HCT116 (cell line): ENCODE measurements around the gene PSTPIP1. TPM values are rescaled to one million over a fixed set of nuclear protein-coding genes. Genes with fewer than 3 reads are reported as not detected.

Experiments used
- ATAC-seq: fragments of 200-7000 bp; cut with Tn5 transposase; 2 replicates; pipeline ENCODE4 v1.9.1; 2020; ENCODE audit warnings: mild to moderate bottlenecking, moderate library complexity
- BruUV-seq: library from RNA; stranded (reverse); fragments of 400-500 nt; replicated peaks from 2 replicates; lab custom pipeline; 2021; lab: Mats Ljungman, UMichigan
- CTCF ChIA-PET: fragments of 300-600 bp; sonication (Branson Sonifier 250); formaldehyde crosslinking; loops from one replicate; lab custom pipeline; 2021; ENCODE audit warnings: antibody characterized with exemption; lab: Charles Lee
- POLR2A ChIA-PET: fragments of 300-600, 350-600 bp; sonication (Branson Sonifier 250); formaldehyde crosslinking; loops from one replicate; lab custom pipeline; 2021; ENCODE audit warnings: antibody characterized with exemption; lab: Charles Lee
- RAD21 ChIA-PET, 2 experiments: fragments of 300-600 bp; sonication (Branson Sonifier 250); formaldehyde crosslinking; loops; one replicate each; lab custom pipeline; 2023; ENCODE audit warnings: low total read pairs in 2 of 2; ENCODE audit not compliant: uncharacterized antibody in 2 of 2, unreplicated experiment in 2 of 2, low non-redundant PET in 1 of 2; lab: Charles Lee
- DNase-seq: peaks from one replicate; pipeline ENCODE4 v3.0.0-alpha.2; 2010; ENCODE audit warnings: low read depth, low spot score
- H2AFZ ChIP-seq: fragments of 200-600 bp; shearing (Covaris generic), sonication (generic); 2 replicates; pipeline ENCODE4 v1.6.1; 2017; ENCODE audit warnings: low read depth, mixed run types, mixed read lengths, antibody characterized with exemption, low read length; ENCODE audit not compliant: poor library complexity, severe bottlenecking
- H3K27ac ChIP-seq: 2 replicates; pipeline ENCODE4 v1.5.1; 2012; ENCODE audit warnings: low read depth, low read length
- H3K27me3 ChIP-seq: fragments of 200-600 bp; sonication (generic); 2 replicates; pipeline ENCODE4 v1.6.1; 2016; ENCODE audit warnings: mixed run types, low read length, mixed read lengths; ENCODE audit not compliant: insufficient read depth
- H3K36me3 ChIP-seq, 2 experiments: fragments of 200-500 bp in 1 of 2; fragments of 200-600 bp in 1 of 2; sonication (Bioruptor generic) in 1 of 2; sonication (generic) in 1 of 2; 2 replicates each; pipeline versions ENCODE4 v1.5.1 to v1.6.1; 2014 to 2016; ENCODE audit warnings: low read length in 2 of 2, inconsistent platforms in 1 of 2, mixed read lengths in 1 of 2, mixed run types in 1 of 2; ENCODE audit not compliant: insufficient read depth in 2 of 2, control insufficient read depth in 1 of 2
- H3K4me1 ChIP-seq, 2 experiments: fragments of 200-600 bp in 1 of 2; sonication (generic) in 1 of 2; 2 replicates each; pipeline versions ENCODE4 v1.5.1 to v1.6.1; 2012 to 2017; ENCODE audit warnings: low read length in 2 of 2, inconsistent platforms in 1 of 2, mild to moderate bottlenecking in 1 of 2, mixed read lengths in 1 of 2, mixed run types in 1 of 2, moderate library complexity in 1 of 2; ENCODE audit not compliant: insufficient read depth in 2 of 2, control insufficient read depth in 1 of 2
- H3K4me2 ChIP-seq: fragments of 200-600 bp; sonication (generic); 2 replicates; pipeline ENCODE4 v1.6.1; 2017; ENCODE audit warnings: mixed run types, low read length, mixed read lengths
- H3K4me3 ChIP-seq, 2 experiments: fragments of 200-600 bp in 1 of 2; sonication (generic) in 1 of 2; replicated peaks in 1 of 2; 2 replicates each; pipeline ENCODE4 v1.5.1; 2011 to 2016; ENCODE audit warnings: low read length in 2 of 2, control low read depth in 1 of 2, low read depth in 1 of 2, mild to moderate bottlenecking in 1 of 2, mixed read lengths in 1 of 2, mixed run types in 1 of 2
- H3K79me2 ChIP-seq: fragments of 200-600 bp; sonication (generic); 2 replicates; pipeline ENCODE4 v1.6.1; 2017; ENCODE audit warnings: mild to moderate bottlenecking, mixed run types, low read length, moderate library complexity, mixed read lengths; ENCODE audit not compliant: insufficient read depth
- H3K9ac ChIP-seq: fragments of 200-600 bp; sonication (generic); 2 replicates; pipeline ENCODE4 v1.6.1; 2016; ENCODE audit warnings: low read length, mixed read lengths
- H3K9me2 ChIP-seq: fragments of 200-600 bp; sonication (generic), shearing (Covaris generic); 2 replicates; pipeline ENCODE4 v1.6.1; 2017; ENCODE audit warnings: mixed run types, mild to moderate bottlenecking, moderate library complexity; ENCODE audit not compliant: insufficient read depth
- H3K9me3 ChIP-seq, 2 experiments: fragments of 200-500 bp in 1 of 2; fragments of 200-600 bp in 1 of 2; sonication (Bioruptor generic) in 1 of 2; sonication (generic) in 1 of 2; 2 replicates each; pipeline ENCODE4 v1.6.1; 2014 to 2017; ENCODE audit warnings: low read length in 2 of 2, mixed read lengths in 2 of 2, inconsistent platforms in 1 of 2, low read depth in 1 of 2, mild to moderate bottlenecking in 1 of 2, mixed run types in 1 of 2, moderate library complexity in 1 of 2; ENCODE audit not compliant: control insufficient read depth in 1 of 2, insufficient read depth in 1 of 2
- H4K20me1 ChIP-seq: fragments of 200-600 bp; sonication (generic), shearing (Covaris generic); 2 replicates; pipeline ENCODE4 v1.6.1; 2017; ENCODE audit warnings: mixed run types, mild to moderate bottlenecking, moderate library complexity; ENCODE audit not compliant: insufficient read depth
- CBX3 ChIP-seq: IDR thresholded peaks from 2 replicates; pipeline ENCODE4 v1.6.1; 2012; ENCODE audit warnings: low read depth
- CEBPB ChIP-seq: IDR thresholded peaks from 2 replicates; pipeline ENCODE4 v1.6.1; 2012; ENCODE audit warnings: low read depth
- CTCF ChIP-seq, 3 experiments: fragments of 200-600 bp in 1 of 3; sonication (generic) in 1 of 3; IDR thresholded peaks in 2 of 3; conservative IDR thresholded peaks in 1 of 3; 2 replicates each; pipeline ENCODE4 v1.5.1; 2012 to 2017; ENCODE audit warnings: low read depth in 2 of 3, low read length in 2 of 3, antibody characterized with exemption in 1 of 3, borderline replicate concordance in 1 of 3, control low read depth in 1 of 3, mild to moderate bottlenecking in 1 of 3, mixed read lengths in 1 of 3, mixed run types in 1 of 3, moderate library complexity in 1 of 3; ENCODE audit not compliant: insufficient read depth in 1 of 3
- ELF1 ChIP-seq: IDR thresholded peaks from 2 replicates; pipeline ENCODE4 v1.6.1; 2012; ENCODE audit warnings: low read depth, borderline replicate concordance
- EZH2 ChIP-seq: fragments of 200-600 bp; sonication (generic); IDR thresholded peaks from 2 replicates; pipeline ENCODE4 v1.6.1; 2017; ENCODE audit warnings: antibody characterized with exemption, mixed run types
- EZH2phosphoT487 ChIP-seq: fragments of 200-600 bp; IDR thresholded peaks from 2 replicates; pipeline ENCODE4 v1.6.1; 2018; ENCODE audit warnings: antibody characterized with exemption, borderline replicate concordance
- FOSL1 ChIP-seq: IDR thresholded peaks from 2 replicates; pipeline ENCODE4 v1.6.1; 2012; ENCODE audit warnings: low read depth
- JUND ChIP-seq: IDR thresholded peaks from 2 replicates; pipeline ENCODE4 v1.6.1; 2012
- POLR2AphosphoS5 ChIP-seq: IDR thresholded peaks from 2 replicates; pipeline ENCODE4 v1.6.1; 2011; ENCODE audit warnings: mild to moderate bottlenecking, low read depth, low read length, moderate library complexity
- SIN3A ChIP-seq: IDR thresholded peaks from 2 replicates; pipeline ENCODE4 v1.6.1; 2012; ENCODE audit warnings: low read depth
- ZBTB33 ChIP-seq: IDR thresholded peaks from 2 replicates; pipeline ENCODE4 v1.6.1; 2011; ENCODE audit warnings: mild to moderate bottlenecking, low read length, moderate library complexity; ENCODE audit not compliant: insufficient replicate concordance; ENCODE audit errors: extremely low read depth
- ZNF274 ChIP-seq: fragments of 200-500 bp; sonication (Bioruptor generic); IDR thresholded peaks from 2 replicates; pipeline ENCODE4 v1.6.1; 2014; ENCODE audit warnings: mild to moderate bottlenecking, low read depth, low read length, inconsistent platforms
- intact Hi-C: fragments of 100-400 bp; cut with micrococcal nuclease; formaldehyde crosslinking; loops from 2 replicates; pipeline ENCODE4 v1.10.0; 2022
- total RNA-seq: library from RNA; stranded (reverse); gene quantifications from one replicate; pipeline ENCODE4 v1.2.1, GENCODE V29; 2021; ENCODE audit not compliant: unreplicated experiment
- TF ChIP-seq, protein P1 (sequence below): IDR thresholded peaks from 2 replicates; pipeline ENCODE4 v1.6.1; 2012

Gene PSTPIP1
- total RNA-seq, 1 experiment from 2014 or later: 0.79 TPM

DNA sequence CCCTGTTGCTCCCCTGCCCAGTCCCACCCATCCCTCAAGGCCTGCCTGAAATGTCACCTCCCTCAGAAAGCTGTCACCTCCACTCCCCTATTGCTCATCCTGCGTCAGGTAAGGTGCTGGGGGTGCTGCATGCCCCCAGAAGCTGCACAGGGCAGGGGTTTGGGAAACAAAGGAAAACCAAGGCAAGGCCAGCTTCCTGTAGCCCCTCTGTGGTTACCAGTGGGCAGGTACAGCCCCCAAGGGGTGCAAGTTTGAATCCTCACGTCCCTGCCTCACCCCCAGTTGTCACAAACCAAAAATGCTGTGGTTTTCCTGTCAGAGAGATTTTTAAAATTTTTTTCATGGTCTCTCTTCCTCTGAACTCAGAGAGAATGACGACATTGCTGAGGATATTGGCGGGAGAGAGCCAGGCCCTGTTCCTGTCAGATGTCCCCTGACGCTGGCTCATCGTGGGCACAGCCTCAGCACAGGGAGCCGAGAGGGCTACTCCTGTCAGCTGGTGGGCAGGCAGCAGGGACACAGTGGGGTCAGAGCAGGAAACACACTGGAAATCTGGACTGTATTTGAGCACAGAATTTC is 27.0 kb downstream of the PSTPIP1 start:
- no peak for ATAC-seq
- Histone ChIP-seq H3K79me2 (no peaks in the 10 kb centered on the region), H3K9me2 (no peaks in the 10 kb centered on the region), H3K4me2 (no peak overlapping the region), H3K4me3 (no peak overlapping the region), H4K20me1 (no peaks in the 10 kb centered on the region), H3K9me3 (no peaks in the 10 kb centered on the region), H3K36me3 (no peaks in the 10 kb centered on the region), H3K9ac (no peak overlapping the region), H3K27ac (no peak overlapping the region)
- intact Hi-C loops: loop anchor here (5.0 kb wide), 1 partner anchor 800 kb away; no protein-coding TSS in a partner anchor
- ChIA-PET POLR2A (no interaction called here), RAD21 (no interaction called here)
- TF ChIP-seq JUND (no peak), CTCF (IDR thresholded peaks at IDR 0.05 in 2 of 3, conservative IDR thresholded peaks at IDR 0.05 in 1 of 3; ENCODE audit: borderline replicate concordance in 1 of 3, insufficient read depth in 1 of 3, low read depth in 2 of 3, low read length in 2 of 3) (no peak), ELF1 (no peak), EZH2 (no peak), ZBTB33 (no peak), CEBPB (no peak), SIN3A (no peak), POLR2AphosphoS5 (no peak), CBX3 (no peak), EZH2phosphoT487 (no peak), ZNF274 (no peak), FOSL1 (no peak)
- TF ChIP-seq, protein P1, sequence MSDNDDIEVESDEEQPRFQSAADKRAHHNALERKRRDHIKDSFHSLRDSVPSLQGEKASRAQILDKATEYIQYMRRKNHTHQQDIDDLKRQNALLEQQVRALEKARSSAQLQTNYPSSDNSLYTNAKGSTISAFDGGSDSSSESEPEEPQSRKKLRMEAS: no peak
- TF ChIP-seq, all 23 proteins: peak for 0
- no peaks in the 10 kb centered on the region for H3K4me1 ChIP-seq
- BruUV-seq: no TSS peak
- H3K27me3 ChIP-seq: no peaks in the 10 kb centered on the region
- DNase-seq: no peak
- CTCF ChIA-PET: interaction anchor here (1.2 to 3.7 kb wide), 2 partner anchors 13 to 522 kb away, joined by 4 to 21 read pairs; no protein-coding TSS in a partner anchor
- H2AFZ ChIP-seq: no peak overlapping the region
